Body of pancreas (tissue), 4 donors: ENCODE results near the gene CLHC1.

ENCODE experiments used
- POLR2A ChIP-seq, 3 donors: fragments of 450-650 bp; IDR thresholded peaks; one replicate each; pipeline ENCODE4 v1.6.1; 2016; ENCODE audit warnings: antibody characterized with exemption in 3 of 3, mild to moderate bottlenecking in 2 of 3
- TF ChIP-seq, protein P1 (sequence below), 7 experiments: fragments of 450-650 bp in 4 of 7; fragments of 200-600 bp in 3 of 7; sonication (generic) in 3 of 7; IDR thresholded peaks; one replicate each; pipeline ENCODE4 v1.5.1; 2016 to 2019; ENCODE audit warnings: antibody characterized with exemption in 7 of 7

- TF ChIP-seq, protein P1, sequence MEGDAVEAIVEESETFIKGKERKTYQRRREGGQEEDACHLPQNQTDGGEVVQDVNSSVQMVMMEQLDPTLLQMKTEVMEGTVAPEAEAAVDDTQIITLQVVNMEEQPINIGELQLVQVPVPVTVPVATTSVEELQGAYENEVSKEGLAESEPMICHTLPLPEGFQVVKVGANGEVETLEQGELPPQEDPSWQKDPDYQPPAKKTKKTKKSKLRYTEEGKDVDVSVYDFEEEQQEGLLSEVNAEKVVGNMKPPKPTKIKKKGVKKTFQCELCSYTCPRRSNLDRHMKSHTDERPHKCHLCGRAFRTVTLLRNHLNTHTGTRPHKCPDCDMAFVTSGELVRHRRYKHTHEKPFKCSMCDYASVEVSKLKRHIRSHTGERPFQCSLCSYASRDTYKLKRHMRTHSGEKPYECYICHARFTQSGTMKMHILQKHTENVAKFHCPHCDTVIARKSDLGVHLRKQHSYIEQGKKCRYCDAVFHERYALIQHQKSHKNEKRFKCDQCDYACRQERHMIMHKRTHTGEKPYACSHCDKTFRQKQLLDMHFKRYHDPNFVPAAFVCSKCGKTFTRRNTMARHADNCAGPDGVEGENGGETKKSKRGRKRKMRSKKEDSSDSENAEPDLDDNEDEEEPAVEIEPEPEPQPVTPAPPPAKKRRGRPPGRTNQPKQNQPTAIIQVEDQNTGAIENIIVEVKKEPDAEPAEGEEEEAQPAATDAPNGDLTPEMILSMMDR (IDR thresholded peaks at IDR 0.05): no peak
- TF ChIP-seq POLR2A (IDR thresholded peaks at IDR 0.05): no peak
These were observed 68.1 kb downstream of the CLHC1 start for GRCh38 chr2:55163941-55164390.
